ENCODE results near the gene DZIP1L.

- TF ChIP-seq EZH2 (IDR thresholded peaks at IDR 0.05; ENCODE audit: borderline replicate concordance, low read depth, low read length, severe bottlenecking) = no peak
- no peak for TF ChIP-seq CTCF (IDR thresholded peaks at IDR 0.05; ENCODE audit: borderline replicate concordance, extremely low read depth, low read length, poor library complexity, severe bottlenecking)
These were observed 16.0 kb downstream of the DZIP1L start for GRCh38 chr3:138099417-138099816.

All from DND-41 (cell line).